Thyroid gland (tissue), 4 donors: ENCODE measurements around the gene LPP.

Source experiments
- CTCF ChIP-seq, 6 experiments: fragments of 200-600 bp in 3 of 6; fragments of 450-650 bp in 3 of 6; sonication (generic) in 3 of 6; IDR thresholded peaks; one replicate each; pipeline ENCODE4 v1.5.1; 2016 to 2019; ENCODE audit warnings: antibody characterized with exemption in 6 of 6, mild to moderate bottlenecking in 2 of 6, inconsistent platforms in 1 of 6, moderate library complexity in 1 of 6
- POLR2A ChIP-seq, 2 donors: fragments of 450-650 bp; IDR thresholded peaks; one replicate each; pipeline ENCODE4 v1.6.1; 2017; ENCODE audit warnings: antibody characterized with exemption in 2 of 2, mild to moderate bottlenecking in 2 of 2, moderate library complexity in 1 of 2

- no peak for TF ChIP-seq POLR2A (IDR thresholded peaks at IDR 0.05)
- TF ChIP-seq CTCF (IDR thresholded peaks at IDR 0.05), result no peak
These were observed 334.8 kb downstream of the LPP start for GRCh38 chr3:188488801-188489200.
